Stomach smooth muscle (tissue), 2 donors: ENCODE measurements around the gene DHCR7.

Experiments used
- H3K27ac ChIP-seq: one replicate; pipeline ENCODE4 v1.7.0; 2013; ENCODE audit warnings: mild to moderate bottlenecking, low read length, inconsistent platforms
- H3K27me3 ChIP-seq, 2 donors: one replicate each; pipeline ENCODE4 v1.7.0; 2013; ENCODE audit warnings: low read length in 2 of 2; ENCODE audit not compliant: insufficient read depth in 2 of 2, control insufficient read depth in 1 of 2
- H3K36me3 ChIP-seq, 2 donors: one replicate each; pipeline ENCODE4 v1.7.0; 2013; ENCODE audit warnings: low read length in 2 of 2; ENCODE audit not compliant: control insufficient read depth in 2 of 2, insufficient read depth in 2 of 2
- H3K4me1 ChIP-seq: one replicate; pipeline ENCODE4 v1.7.0; 2013; ENCODE audit warnings: low read length; ENCODE audit not compliant: control insufficient read depth, insufficient read depth
- H3K4me3 ChIP-seq, 2 donors: one replicate each; pipeline ENCODE4 v1.7.0; 2013; ENCODE audit warnings: low read length in 2 of 2
- H3K9ac ChIP-seq, 2 donors: one replicate each; pipeline ENCODE4 v1.7.0; 2013; ENCODE audit warnings: low read length in 2 of 2, mild to moderate bottlenecking in 1 of 2
- H3K9me3 ChIP-seq, 2 donors: one replicate each; pipeline ENCODE4 v1.7.0; 2013; ENCODE audit warnings: low read length in 2 of 2; ENCODE audit not compliant: control insufficient read depth in 2 of 2
- donor health status: healthy.
- donor health status: Pancreatic carcinoma.

The DHCR7 gene

GRCh38 chr11:71477641-71478527 is 29.7 kb upstream of the DHCR7 start:
- Histone ChIP-seq H3K36me3 (peaks cover 39 to 62% of the 10 kb centered on the region in 2 donors), H3K27ac (no peak overlapping the region), H3K4me1 (no peaks in the 10 kb centered on the region), H3K9ac (no peak overlapping the region), H3K9me3 (no peaks in the 10 kb centered on the region), H3K4me3 (no peak overlapping the region), H3K27me3 (no peaks in the 10 kb centered on the region)

GRCh38 chr11:71476926-71477640 is 28.9 kb upstream of the DHCR7 start:
- Histone ChIP-seq H3K9me3 (no peaks in the 10 kb centered on the region), H3K27me3 (no peaks in the 10 kb centered on the region), H3K9ac (no peak overlapping the region), H3K4me1 (no peaks in the 10 kb centered on the region), H3K4me3 (no peak overlapping the region), H3K27ac (no peak overlapping the region), H3K36me3 (peaks cover 42 to 60% of the 10 kb centered on the region in 2 donors)

- Histone ChIP-seq H3K4me3 (no peak overlapping the region), H3K27ac (no peak overlapping the region), H3K9me3 (no peaks in the 10 kb centered on the region), H3K36me3 (peaks cover 47 to 56% of the 10 kb centered on the region in 2 donors), H3K27me3 (no peaks in the 10 kb centered on the region), H3K9ac (no peak overlapping the region), H3K4me1 (no peaks in the 10 kb centered on the region)
Measured at GRCh38 chr11:71476031-71476430, 27.8 kb upstream of the DHCR7 start.

GRCh38 chr11:71474771-71475483 is 26.7 kb upstream of the DHCR7 start:
- Histone ChIP-seq H3K36me3 (peaks cover 40 to 48% of the 10 kb centered on the region in 2 donors), H3K4me1 (no peaks in the 10 kb centered on the region), H3K27ac (no peak overlapping the region), H3K9me3 (no peaks in the 10 kb centered on the region), H3K9ac (no peak overlapping the region), H3K4me3 (no peak overlapping the region), H3K27me3 (no peaks in the 10 kb centered on the region)

- no peak overlapping the region for H3K27ac ChIP-seq
- peaks cover 35 to 43% of the 10 kb centered on the region in 2 donors for H3K36me3 ChIP-seq
- no peaks in the 10 kb centered on the region for H3K27me3 ChIP-seq
- H3K4me1 ChIP-seq, result no peaks in the 10 kb centered on the region
- H3K9me3 ChIP-seq, result no peaks in the 10 kb centered on the region
- no peak overlapping the region for H3K9ac ChIP-seq
- no peak overlapping the region for H3K4me3 ChIP-seq
Measured at GRCh38 chr11:71474141-71474770, 26.1 kb upstream of the DHCR7 start.

GRCh38 chr11:71473793-71474080 is 25.5 kb upstream of the DHCR7 start:
- Histone ChIP-seq H3K27ac (no peak overlapping the region), H3K27me3 (no peaks in the 10 kb centered on the region), H3K36me3 (peaks cover 34 to 41% of the 10 kb centered on the region in 2 donors), H3K9ac (no peak overlapping the region), H3K9me3 (no peaks in the 10 kb centered on the region), H3K4me3 (no peak overlapping the region), H3K4me1 (no peaks in the 10 kb centered on the region)

- no peak overlapping the region for H3K27ac ChIP-seq
- H3K36me3 ChIP-seq, result peaks cover 34 to 35% of the 10 kb centered on the region in 2 donors
- no peaks in the 10 kb centered on the region for H3K9me3 ChIP-seq
- no peaks in the 10 kb centered on the region for H3K27me3 ChIP-seq
- no peak overlapping the region for H3K4me3 ChIP-seq
- H3K4me1 ChIP-seq, result no peaks in the 10 kb centered on the region
- no peak overlapping the region for H3K9ac ChIP-seq
Measured at GRCh38 chr11:71472941-71473792, 25.0 kb upstream of the DHCR7 start.

- no peak overlapping the region for H3K27ac ChIP-seq
- H3K9ac ChIP-seq, result no peak overlapping the region
- no peaks in the 10 kb centered on the region for H3K4me1 ChIP-seq
- no peaks in the 10 kb centered on the region for H3K27me3 ChIP-seq
- H3K9me3 ChIP-seq, result no peaks in the 10 kb centered on the region
- H3K4me3 ChIP-seq, result no peak overlapping the region
- H3K36me3 ChIP-seq, result peaks cover 31 to 34% of the 10 kb centered on the region in 2 donors
Measured at GRCh38 chr11:71472357-71472885, 24.2 kb upstream of the DHCR7 start.

GRCh38 chr11:71470946-71471345 is 22.8 kb upstream of the DHCR7 start:
- peaks cover 31 to 34% of the 10 kb centered on the region in 2 donors for H3K36me3 ChIP-seq
- H3K4me1 ChIP-seq, result no peaks in the 10 kb centered on the region
- no peak overlapping the region for H3K4me3 ChIP-seq

More at GRCh38 chr11:71470946-71471345, 22.8 kb upstream of the DHCR7 start:
- H3K9ac ChIP-seq, result no peak overlapping the region
- no peaks in the 10 kb centered on the region for H3K27me3 ChIP-seq
- no peak overlapping the region for H3K27ac ChIP-seq
- H3K9me3 ChIP-seq, result no peaks in the 10 kb centered on the region
